Kidney epithelial cell (primary cell): ENCODE measurements around the gene VCAM1. TPM values are rescaled to one million over a fixed set of nuclear protein-coding genes. Genes with fewer than 3 reads are reported as not detected.
A peak's percentile ranks its signal among the peaks of the same experiment; 100 is the strongest.

Source experiments
- DNase-seq: peaks from one replicate; pipeline ENCODE4 v3.0.0-alpha.2; 2010; ENCODE audit warnings: low read depth
- H3K27me3 ChIP-seq: 2 replicates; pipeline ENCODE4 v1.6.0; 2011; ENCODE audit warnings: low read length; ENCODE audit not compliant: control insufficient read depth, insufficient read depth
- H3K36me3 ChIP-seq: 2 replicates; pipeline ENCODE4 v1.5.1; 2011; ENCODE audit warnings: low read length; ENCODE audit not compliant: control insufficient read depth, insufficient read depth
- H3K4me3 ChIP-seq: 2 replicates; pipeline ENCODE4 v1.5.1; 2011; ENCODE audit warnings: low read depth, mild to moderate bottlenecking, control low read depth, low read length
- CTCF ChIP-seq: IDR thresholded peaks from 2 replicates; pipeline ENCODE4 v1.5.1; 2011; ENCODE audit warnings: mild to moderate bottlenecking, moderate library complexity, low read length, control low read depth, inconsistent platforms; ENCODE audit not compliant: insufficient read depth, poor library complexity, severe bottlenecking
- total RNA-seq: library from RNA; depleted of rRNA; stranded (reverse); fragments of >200 nt; gene quantifications from 2 replicates; pipeline ENCODE4 v1.2.3, GENCODE V29; 2015

VCAM1 gene
- total RNA-seq, 1 donor from 2014 or later, result 63.8 TPM

- no peak for DNase-seq
- Histone ChIP-seq H3K36me3 (no peaks in the 10 kb centered on the region), H3K27me3 (no peaks in the 10 kb centered on the region), H3K4me3 (no peak overlapping the region)
- TF ChIP-seq CTCF, result no peak
Measured at GRCh38 chr1:100730130-100730529, 10.6 kb downstream of the VCAM1 start.

GRCh38 chr1:100731309-100731708 lies 11.8 kb downstream of the VCAM1 start:
- Histone ChIP-seq H3K27me3 (no peaks in the 10 kb centered on the region), H3K36me3 (no peaks in the 10 kb centered on the region), H3K4me3 (no peak overlapping the region)
- no peak for DNase-seq
- no peak for TF ChIP-seq CTCF

GRCh38 chr1:100731758-100732157 lies 12.2 kb downstream of the VCAM1 start:
- no peak for TF ChIP-seq CTCF
- Histone ChIP-seq H3K4me3 (no peak overlapping the region), H3K36me3 (no peaks in the 10 kb centered on the region), H3K27me3 (no peaks in the 10 kb centered on the region)
- no peak for DNase-seq

GRCh38 chr1:100734676-100735075 lies 15.1 kb downstream of the VCAM1 start:
- peak; percentile 34 for DNase-seq
- Histone ChIP-seq H3K36me3 (no peaks in the 10 kb centered on the region), H3K4me3 (no peak overlapping the region), H3K27me3 (no peaks in the 10 kb centered on the region)
- no peak for TF ChIP-seq CTCF

- DNase-seq, result no peak
- Histone ChIP-seq H3K36me3 (no peaks in the 10 kb centered on the region), H3K4me3 (no peak overlapping the region), H3K27me3 (no peaks in the 10 kb centered on the region)
- TF ChIP-seq CTCF, result no peak
Measured at GRCh38 chr1:100735244-100735643, 15.7 kb downstream of the VCAM1 start.

- no peak for DNase-seq
- no peaks in the 10 kb centered on the region for H3K27me3 ChIP-seq
- no peaks in the 10 kb centered on the region for H3K36me3 ChIP-seq
- no peak for TF ChIP-seq CTCF
- no peak overlapping the region for H3K4me3 ChIP-seq
Measured at GRCh38 chr1:100736324-100736723, 16.8 kb downstream of the VCAM1 start.
